HG02678 (cell line): Measurements from ENCODE around the gene ABCA10.
"Not testable (repeated sequence)": the region's sequence is repeated elsewhere in the genome, so short reads cannot be mapped to it uniquely, and the experiment has no call there.

Experiments used
- ATAC-seq: cut with Tn5 transposase; IDR thresholded peaks from one replicate; pipeline ENCODE4 v1.9.1; 2021; ENCODE audit warnings: mild to moderate bottlenecking, moderate library complexity; ENCODE audit not compliant: unreplicated experiment

The ABCA10 gene

DNA sequence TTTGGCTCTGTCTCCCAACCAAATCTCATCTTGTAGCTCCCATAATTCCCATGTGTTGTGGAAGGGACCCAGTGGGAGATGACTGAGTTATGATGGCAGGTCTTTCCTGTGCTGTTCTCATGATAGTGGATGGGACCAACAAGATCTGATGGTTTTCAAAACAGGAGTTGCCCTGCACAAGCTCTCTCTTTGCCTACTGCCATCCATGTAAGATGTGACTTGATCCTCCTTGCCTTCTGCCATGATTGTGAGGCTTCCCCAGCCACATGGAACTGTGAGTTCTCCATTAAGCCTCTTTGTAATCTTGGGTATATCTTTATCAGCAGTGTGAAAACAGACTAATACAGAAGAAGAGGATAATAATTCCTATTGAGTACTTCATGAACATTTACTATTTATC is 60.0 kb downstream of the ABCA10 start:
- not testable (repeated sequence) for ATAC-seq

DNA sequence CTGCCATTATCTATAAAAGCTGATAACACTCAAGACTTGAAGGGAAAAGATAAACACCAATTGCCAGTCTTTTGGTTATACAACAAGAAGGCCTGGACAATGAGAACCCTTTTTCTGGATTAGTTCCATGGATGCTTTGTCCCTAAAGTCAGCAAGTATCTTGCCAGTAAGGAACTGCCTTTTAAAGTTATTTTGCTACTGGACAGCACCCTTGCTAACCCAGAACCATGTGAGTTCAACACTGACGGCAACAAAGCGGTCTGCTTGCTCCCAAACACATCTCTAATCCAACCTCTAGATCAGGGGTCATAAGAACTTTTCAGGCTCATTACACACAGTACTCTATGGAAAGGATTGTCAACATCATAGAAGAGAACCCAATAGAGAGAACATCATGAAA is 61.7 kb downstream of the ABCA10 start:
- ATAC-seq, result no peak

DNA sequence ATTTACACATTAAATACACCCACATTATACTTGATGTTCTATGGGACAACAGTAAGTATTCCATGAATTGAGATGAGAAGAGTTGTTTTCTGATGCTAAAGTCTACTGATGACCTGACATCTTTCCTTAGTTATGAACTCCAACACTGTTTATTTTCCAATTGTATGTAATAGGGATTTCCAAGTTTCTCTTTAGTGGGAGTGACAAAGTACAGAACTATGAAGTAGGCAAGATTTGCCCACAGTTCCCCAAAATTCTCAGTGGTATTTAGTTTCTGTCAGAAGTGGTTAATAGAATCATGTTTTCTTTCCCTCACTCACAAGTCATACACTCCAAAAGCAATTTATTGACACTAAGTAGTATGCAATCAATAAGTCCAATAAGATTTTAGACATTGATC is 64.4 kb downstream of the ABCA10 start:
- ATAC-seq, result no peak

DNA sequence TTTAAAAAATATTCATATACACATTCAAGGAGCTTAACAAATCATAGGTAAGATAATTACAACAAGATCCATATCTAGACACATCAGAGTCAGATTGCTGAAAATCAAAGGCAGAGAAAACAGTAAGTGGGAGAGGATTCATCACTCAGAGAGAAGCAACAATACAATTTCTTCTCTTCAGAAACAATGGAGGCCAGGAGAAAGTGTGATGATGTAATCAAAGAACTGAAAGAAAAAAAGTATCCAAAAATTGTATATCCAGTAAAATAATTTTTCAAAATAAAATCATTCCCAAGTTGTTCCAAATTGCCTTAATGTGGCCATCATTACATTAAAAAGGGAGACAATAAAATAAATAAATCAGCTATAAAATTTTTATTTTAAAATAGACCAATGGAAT is 69.2 kb downstream of the ABCA10 start:
- no peak for ATAC-seq

DNA sequence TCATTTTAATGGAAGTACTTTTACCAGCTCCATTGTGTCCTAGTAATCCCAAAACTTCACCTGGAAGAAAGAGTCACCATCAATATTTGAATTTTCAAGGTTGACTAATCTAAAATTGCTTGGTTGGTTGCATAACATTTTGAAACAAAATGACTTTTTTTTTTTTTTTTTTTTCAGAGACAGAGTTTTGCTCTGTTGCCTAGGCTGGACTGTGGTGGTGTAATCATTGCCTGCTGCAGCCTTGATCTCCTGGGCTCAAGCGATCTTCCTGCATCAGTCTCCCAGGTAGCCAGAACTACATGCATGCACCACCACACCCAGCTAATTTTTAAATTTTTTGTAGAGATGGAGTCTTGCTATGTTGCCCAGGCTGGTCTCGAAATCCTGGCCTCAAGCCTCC is 74.4 kb downstream of the ABCA10 start:
- no peak for ATAC-seq

DNA sequence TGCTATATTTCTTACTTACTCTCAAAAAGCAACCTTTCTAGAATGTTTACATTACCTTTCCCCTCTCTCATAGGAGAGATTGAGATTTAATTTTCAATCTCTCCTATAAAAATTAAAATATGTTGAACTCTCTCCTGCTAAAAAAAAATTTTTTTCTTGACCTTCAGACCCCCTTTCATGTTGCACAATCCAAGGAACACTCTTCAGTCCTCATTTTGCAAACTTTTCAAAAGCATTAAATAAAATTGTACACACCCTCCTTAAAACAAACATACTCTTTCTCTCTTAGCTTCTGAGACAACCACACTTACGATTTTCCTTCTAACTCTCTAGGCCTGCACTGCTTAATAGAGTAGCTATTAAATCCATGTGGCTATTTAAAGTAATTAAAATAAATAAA is 78.3 kb downstream of the ABCA10 start:
- ATAC-seq, result no peak

DNA sequence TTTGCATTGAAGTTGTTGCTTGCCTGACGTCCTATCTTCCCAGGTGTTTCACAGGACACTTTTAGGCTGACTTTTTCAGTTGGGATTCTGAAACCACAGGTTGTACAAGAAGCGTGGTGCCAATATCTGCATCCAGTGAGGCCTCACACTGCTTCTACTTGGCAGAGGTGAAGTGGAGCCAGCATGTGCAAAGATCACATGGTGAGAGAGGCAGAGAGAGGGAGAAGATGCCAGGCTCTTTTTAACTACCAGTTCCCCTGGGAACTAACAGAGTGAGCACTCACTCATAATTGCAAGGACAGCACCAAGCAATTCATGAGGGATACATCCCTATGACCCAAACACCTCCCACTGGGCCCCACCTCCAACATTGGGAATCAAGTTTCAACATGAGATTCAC is 81.2 kb downstream of the ABCA10 start:
- no peak for ATAC-seq

DNA sequence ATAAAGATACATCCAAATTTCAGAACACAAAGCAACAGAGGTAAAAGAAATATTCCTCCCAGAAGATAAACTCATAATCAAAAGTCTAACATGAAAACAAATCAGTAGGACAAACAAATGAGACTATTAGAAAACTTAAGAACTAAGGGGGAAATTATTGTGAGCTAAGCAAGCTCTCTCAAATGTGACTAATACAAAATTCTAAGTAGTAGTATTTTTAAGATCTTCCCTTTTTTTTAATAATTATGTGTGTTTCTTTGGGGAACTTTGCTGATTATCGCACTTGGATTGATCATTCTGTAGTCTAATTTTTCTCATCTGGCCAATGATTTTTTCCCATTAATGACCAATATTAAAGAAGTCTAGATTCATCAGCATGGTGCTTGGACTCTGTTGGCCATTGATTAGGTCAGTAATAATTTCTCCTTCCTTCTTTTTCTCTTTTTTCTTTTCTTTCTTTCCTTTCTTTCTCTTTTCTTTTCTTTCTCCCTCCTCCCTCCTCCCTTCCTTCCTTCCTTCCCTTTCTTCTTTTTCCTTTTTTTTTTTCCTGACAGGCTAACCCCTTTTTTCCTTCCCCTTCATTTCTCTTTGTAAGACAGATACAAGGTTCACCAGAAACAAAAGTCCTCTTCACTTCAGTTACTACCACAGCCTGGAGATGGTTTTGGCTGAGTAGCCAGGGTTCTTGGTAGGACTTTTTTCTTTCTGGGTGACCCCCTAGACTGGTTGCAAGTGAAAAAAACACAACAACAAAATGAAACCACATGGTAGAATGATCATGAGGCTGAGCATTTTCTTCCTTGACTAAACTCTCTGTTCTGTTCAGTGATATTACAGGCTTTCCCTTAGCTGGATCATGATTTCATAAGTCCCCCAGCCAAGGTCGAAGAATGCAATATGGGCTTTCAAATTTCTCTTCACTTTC is 84.0 kb downstream of the ABCA10 start:
- ATAC-seq, result no peak

DNA sequence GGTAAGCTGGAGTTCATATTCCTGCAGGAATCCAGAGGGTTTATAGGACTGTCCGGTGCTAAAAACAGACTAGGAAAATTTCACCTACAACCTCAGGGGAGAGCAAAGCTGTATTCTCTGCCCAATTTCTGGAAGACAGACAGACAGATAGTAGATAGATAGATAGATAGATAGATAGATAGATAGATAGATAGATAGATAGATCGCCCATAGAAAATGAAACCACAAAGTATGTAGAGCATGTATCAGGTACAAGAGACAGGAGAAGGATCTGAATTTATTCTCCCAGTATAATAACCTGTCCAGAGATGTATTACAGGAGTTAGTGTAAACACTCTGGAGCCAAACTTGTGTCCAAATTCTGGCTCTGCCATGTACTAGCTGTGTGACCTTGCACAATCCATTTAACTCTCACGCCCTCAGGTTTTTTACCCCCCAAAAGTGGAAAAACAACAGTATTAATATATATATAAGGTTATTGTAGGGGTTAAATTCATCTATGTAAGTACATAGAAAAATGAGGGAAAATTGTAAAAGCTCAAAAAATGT is 84.9 kb downstream of the ABCA10 start:
- ATAC-seq, result no peak

DNA sequence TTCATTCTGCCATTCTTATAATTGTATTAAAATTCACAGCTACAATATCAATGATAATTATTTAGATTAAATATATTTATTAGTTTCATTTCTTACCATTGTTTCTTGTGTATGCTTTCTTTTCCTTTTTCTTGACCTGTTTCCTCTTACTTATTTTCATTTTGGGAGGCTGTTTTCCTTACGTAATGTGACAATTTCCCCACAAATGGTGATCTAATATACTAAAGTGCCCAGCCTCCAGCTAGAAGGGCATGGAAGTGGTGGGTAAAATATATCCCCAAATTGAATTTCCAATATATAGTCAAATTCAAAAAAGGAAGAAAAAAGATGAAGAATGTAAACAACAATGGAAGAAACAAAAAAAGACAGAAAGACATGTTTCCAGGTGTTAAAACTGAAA is 85.5 kb downstream of the ABCA10 start:
- no peak for ATAC-seq

DNA sequence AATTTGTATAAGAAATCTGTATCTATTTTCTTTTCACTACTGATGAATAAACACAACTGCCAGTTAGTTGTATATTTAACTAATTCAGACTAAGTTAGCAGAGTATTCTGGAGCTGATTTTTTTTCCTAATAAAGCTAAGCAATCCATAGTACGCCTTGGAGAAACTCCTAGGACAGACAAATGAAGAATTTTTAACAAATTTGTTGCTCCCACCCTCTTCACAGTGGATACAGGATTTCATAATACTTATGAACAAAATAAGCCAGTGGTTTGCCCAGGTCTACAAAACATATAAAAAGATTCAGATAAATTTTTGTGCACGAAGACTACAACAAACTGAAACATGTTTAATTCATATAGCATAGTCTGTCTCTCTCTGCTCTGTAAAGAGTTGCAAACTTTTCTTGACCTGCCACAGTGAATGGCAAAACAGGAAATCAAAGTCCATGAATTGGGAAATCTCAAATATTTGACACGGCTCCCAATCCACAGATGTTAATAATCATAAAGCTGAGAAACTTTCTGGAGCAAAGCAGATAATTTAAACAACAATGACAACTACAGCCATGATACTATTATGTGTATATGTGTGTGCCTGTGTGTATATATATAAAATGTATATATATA is 86.3 kb downstream of the ABCA10 start:
- no peak for ATAC-seq

DNA sequence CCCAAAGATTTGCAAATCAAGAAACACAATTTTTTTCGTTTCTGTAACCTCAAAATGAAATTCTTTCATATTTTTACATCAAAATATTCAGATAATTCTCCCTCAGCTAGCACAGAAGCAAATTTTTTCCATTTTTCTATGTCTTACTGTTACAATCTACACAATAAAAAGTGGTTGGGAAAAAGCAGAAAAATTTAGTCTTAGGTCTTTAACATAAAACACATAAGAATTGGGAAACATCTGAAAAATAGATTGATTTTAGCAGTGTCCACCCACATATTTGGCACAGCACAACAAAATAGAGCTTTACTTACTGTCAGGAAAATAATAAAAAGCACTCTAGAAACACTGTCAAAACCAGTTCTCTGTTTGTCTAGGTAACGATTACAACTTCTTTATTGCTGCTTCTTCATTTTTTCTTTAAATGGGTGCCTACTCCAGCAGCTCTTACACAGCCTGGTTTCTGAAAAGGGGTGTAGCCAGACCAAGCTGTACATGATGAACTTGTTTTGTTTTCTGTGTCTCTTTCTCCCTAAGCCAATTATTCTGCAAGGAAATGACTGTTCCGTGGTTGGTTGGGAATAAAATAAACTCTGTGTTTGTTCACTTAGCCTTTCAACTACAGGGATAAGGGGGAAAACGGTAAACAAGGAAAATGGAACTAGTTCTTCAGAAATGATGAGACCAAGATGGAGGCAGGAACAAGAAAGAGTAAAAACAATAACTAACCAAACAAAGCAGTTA is 87.0 kb downstream of the ABCA10 start, which contains the start of gene ABCA6:
Gene ABCA6, minus strand, starts transcription at position 465 of the 744 bp plus-strand sequence. CDS start 1,192 bp downstream, outside the sequence.
- no peak for ATAC-seq

DNA sequence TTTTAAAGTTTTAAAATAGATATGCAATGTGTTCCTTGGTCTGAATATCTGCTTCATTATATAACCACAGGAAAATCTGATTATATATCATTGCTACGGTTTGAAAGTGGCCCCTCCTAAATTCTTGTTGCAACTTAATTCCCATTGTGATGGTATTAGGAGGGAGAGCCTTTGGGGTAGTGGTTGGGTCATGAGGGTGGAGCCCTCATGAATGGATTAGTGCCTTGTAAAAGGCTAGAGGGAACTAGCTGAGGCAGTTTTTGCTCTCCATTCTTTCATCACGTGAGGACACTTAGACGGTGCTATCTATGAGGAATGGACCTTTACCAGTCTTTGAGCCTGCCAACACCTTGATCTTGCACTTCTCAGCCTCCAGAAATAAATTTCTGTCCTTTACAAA is 94.5 kb downstream of the ABCA10 start:
- no peak for ATAC-seq

DNA sequence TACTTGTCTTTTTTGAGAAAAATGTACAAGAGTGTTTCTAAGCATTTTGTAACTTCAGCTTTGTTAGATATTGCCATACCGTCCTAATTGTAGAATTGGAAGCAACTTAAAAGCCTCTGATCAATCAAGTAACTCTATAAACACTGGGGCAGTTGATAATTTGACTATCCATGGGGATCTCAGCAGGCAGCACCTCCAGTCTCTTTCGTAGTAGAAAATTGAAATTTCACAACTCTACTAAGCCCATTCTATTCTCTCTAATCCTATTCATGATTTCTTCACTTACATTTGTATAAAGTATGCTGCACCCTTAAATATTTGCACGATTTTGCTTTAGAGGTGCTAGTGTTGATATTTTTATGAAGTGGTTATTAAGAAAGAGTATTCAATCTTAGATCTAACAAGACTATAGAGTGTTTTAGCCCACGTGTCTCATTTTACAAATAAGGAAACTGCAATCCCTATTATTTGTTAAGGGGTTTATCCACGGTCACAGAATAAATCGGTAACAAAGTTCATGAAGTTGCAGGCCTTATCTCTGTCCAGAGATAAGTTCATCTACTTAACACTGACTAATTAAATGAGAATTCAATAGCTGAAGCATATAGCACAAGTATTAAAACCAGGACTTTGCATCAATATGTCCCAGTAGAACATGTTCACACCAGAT is 97.9 kb downstream of the ABCA10 start:
- ATAC-seq, result no peak

DNA sequence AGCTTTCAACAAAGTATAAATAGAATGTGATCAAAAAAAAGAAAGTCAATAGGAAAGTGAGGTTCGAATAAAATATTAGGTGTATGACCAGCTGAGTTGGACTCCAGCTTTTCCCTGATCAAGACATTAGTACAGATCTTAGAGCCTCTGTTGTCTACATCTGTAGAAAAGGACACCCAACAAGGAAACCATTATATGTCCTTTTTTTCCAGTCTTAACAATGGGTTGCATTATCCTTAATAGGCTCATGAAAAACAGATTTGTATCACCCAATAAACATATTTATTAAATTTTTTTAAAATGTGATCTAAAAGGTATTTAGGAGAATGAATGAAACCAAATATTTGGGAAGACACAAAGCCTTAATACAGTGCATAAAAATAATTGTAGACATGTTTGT is 105.0 kb downstream of the ABCA10 start:
- no peak for ATAC-seq

DNA sequence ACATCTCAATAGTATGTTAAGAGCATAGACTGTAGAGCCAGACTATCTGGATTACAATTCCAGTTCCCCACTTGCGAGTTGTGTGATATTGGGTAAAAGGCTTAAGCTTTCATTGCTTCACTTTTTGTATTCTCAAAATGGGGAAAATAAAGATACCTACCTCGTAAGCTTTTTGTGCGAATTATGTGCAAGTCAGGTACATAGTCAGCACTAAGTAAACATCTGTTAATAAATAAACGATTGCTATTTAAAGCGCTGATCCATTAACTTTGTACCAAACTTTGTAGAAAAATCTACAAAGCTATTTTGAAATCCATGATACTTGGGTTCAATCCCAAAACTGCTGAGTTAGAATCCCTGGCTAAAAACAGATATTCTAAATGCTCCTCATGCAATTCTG is 106.6 kb downstream of the ABCA10 start:
- no peak for ATAC-seq

DNA sequence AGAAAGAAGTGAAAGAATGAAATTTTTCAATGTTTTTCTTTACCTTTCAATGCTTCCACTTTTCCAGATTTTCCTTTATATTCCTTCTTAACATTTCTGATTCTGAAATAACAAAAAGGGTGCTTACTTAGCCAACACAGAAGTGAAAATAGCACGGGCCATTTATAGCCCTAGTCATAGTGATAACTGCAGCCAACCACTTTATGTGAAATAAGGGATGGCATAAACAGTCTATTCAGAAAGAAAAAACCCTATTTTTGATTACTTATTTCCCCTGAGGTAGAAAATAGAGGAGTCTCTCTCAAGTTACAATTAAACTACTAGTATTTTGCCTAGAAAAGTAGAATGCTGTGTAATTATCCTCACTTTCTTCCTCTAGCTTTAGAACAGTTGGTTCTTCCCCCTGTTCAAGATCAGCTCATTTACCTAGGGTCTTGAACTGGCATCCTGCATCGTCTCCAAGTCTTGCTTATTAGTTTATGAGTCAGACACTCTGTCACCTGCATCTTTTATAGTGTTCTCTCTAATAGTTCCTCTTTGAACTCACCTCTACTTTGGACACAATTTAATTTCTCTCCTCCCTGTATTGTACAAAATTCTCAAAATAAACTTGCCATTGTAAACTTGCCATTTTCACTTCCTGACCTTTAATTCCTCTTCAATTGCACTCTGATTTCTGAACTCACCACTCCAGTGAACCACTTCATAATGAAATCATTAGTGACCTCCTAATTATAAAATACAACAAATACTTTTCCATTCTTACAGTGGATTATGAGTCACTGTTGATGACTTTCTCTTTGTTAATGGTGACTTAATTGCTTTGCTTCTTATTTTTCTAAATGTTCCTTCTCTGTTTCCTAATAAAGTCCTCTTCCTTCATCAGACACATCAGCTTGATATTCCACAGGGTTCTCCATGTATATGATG is 110.5 kb downstream of the ABCA10 start:
- peak; percentile 44 for ATAC-seq

DNA sequence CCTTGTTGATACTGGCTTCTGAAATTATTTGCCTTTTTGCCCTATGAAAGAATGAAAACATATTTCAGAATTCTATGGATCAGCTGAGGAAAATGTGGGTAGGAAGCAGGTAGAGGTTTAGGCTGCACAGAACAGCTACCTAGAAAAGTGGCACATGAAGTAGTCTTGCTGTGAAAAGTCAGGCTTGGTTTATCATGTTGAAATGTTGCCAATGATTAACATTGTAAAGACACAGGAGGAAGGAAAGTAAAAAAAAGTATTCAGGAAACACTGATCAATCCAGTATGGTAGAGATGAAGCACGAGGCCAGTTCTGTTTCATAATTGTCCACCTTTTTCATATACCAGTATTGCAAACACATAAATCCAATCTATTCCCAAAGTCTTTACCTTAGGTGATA is 116.8 kb downstream of the ABCA10 start:
- no peak for ATAC-seq

DNA sequence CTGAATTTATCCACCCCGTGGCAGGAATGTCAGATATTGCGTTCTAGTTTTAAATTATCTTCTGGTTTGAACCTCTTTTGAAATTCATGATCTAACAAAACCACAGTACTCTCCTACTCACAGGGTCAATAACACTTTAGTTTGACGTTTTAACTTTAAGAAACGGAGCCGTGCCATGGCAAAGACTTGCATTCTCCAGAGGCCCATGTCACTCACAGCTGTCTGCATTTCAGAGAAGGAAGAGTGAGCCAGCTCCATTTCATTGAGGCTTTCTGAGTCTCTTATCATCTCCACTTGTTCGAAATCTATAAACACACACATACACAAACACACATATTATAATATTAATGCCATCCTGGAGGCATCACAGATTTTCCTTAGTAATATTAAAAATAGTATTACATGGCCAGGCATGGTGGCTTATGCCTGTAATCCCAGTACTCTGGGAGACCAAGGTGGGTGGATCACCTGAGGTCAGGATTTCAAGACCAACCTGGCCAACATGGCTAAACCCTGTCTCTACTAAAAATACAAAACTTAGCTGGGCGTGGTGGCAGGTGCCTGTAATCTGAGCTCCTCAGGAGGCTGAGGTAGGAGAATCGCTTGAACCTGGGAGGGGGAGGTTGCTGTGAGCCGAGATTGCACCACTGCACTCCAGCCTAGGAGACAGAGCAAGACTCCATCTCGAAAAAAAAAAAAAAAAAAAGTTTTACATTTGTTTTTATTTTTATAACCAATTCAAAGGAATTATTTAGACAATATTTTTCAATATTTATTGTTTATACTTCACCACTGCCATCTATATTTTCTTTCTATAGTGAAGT is 122.5 kb downstream of the ABCA10 start:
- no peak for ATAC-seq
